ENCODE measurements around the gene GALT.

Gene GALT

GRCh38 chr9:34651876-34652601 lies 5.6 kb downstream of the GALT start, which contains the start of gene IL11RA:
Gene IL11RA, plus strand, starts transcription at chr9:34652185. Its CDS starts 3,033 bp downstream, at chr9:34655218.
- DNase-seq (ENCODE audit: low read depth in 2 of 2): no peak

GRCh38 chr9:34652602-34653000 lies 6.1 kb downstream of the GALT start:
- DNase-seq (ENCODE audit: low read depth in 2 of 2): no peak

GRCh38 chr9:34653151-34654072 lies 6.9 kb downstream of the GALT start:
- DNase-seq (ENCODE audit: low read depth in 2 of 2): no peak

GRCh38 chr9:34654323-34655051 lies 8.0 kb downstream of the GALT start:
- no peak for DNase-seq (ENCODE audit: low read depth in 2 of 2)

GRCh38 chr9:34655394-34655793 lies 8.9 kb downstream of the GALT start:
- DNase-seq (ENCODE audit: low read depth in 2 of 2): no peak

GRCh38 chr9:34656992-34657391 lies 10.5 kb downstream of the GALT start:
- DNase-seq (ENCODE audit: low read depth in 2 of 2): no peak

GRCh38 chr9:34658461-34658860 lies 12.0 kb downstream of the GALT start:
- no peak for DNase-seq (ENCODE audit: low read depth in 2 of 2)

- no peak for DNase-seq (ENCODE audit: low read depth in 2 of 2)
These were observed 13.2 kb downstream of the GALT start for GRCh38 chr9:34659592-34660253.

GRCh38 chr9:34662526-34663302 lies 16.2 kb downstream of the GALT start, which contains the start of gene CCL27:
Gene CCL27, minus strand, starts transcription at chr9:34662657. Its CDS starts 24 bp downstream, at chr9:34662633.
- no peak for DNase-seq (ENCODE audit: low read depth in 2 of 2)

- DNase-seq (ENCODE audit: low read depth in 2 of 2): no peak
These were observed 16.8 kb downstream of the GALT start for GRCh38 chr9:34663303-34663605.

- DNase-seq (ENCODE audit: low read depth in 2 of 2): peak in 1 of 2 donors; percentile 61
These were observed 18.0 kb downstream of the GALT start for GRCh38 chr9:34664281-34665066.

GRCh38 chr9:34665067-34665380 lies 18.5 kb downstream of the GALT start:
- DNase-seq (ENCODE audit: low read depth in 2 of 2): no peak

- DNase-seq (ENCODE audit: low read depth in 2 of 2): peak; percentile 52 to 78
These were observed 19.1 kb downstream of the GALT start for GRCh38 chr9:34665381-34666250.

- DNase-seq (ENCODE audit: low read depth in 2 of 2): no peak
These were observed 23.5 kb downstream of the GALT start for GRCh38 chr9:34669809-34670562.

GRCh38 chr9:34671307-34671706 lies 24.8 kb downstream of the GALT start:
- DNase-seq (ENCODE audit: low read depth in 2 of 2): no peak

GRCh38 chr9:34674440-34674839 lies 28.0 kb downstream of the GALT start:
- DNase-seq (ENCODE audit: low read depth in 2 of 2): no peak

GRCh38 chr9:34675048-34675714 lies 28.7 kb downstream of the GALT start:
- DNase-seq (ENCODE audit: low read depth in 2 of 2): peak in 1 of 2 donors; percentile 36

- DNase-seq (ENCODE audit: low read depth in 2 of 2): no peak
These were observed 29.4 kb downstream of the GALT start for GRCh38 chr9:34675869-34676268.
